AG04450 (cell line): ENCODE data around the gene MSMO1. TPM values are rescaled to one million over a fixed set of nuclear protein-coding genes. Genes with fewer than 3 reads are reported as not detected.

ENCODE experiments used
- CTCF ChIA-PET: fragments of 300-600, 350-600 bp; formaldehyde crosslinking; extraction: SDS; loops from one replicate; lab custom pipeline; 2022; ENCODE audit warnings: antibody characterized with exemption, inconsistent platforms; lab: Charles Lee
- POLR2A ChIA-PET: fragments of 350-600 bp; formaldehyde crosslinking; extraction: SDS; loops from one replicate; lab custom pipeline; 2021; ENCODE audit warnings: antibody characterized with exemption, inconsistent platforms; lab: Yijun Ruan, JAX
- DNase-seq: peaks from one replicate; pipeline ENCODE4 v3.0.0-alpha.2; 2011; ENCODE audit warnings: low read depth, low spot score
- H3K27ac ChIP-seq: one replicate; pipeline ENCODE4 v1.5.1; 2012; ENCODE audit warnings: low read depth, low read length, control low read depth
- H3K27me3 ChIP-seq: one replicate; pipeline ENCODE4 v1.6.0; 2012; ENCODE audit warnings: low read length; ENCODE audit not compliant: control insufficient read depth, insufficient read depth
- H3K4me3 ChIP-seq: 2 replicates; pipeline ENCODE4 v1.5.1; 2011; ENCODE audit warnings: mild to moderate bottlenecking, low read depth, low read length, control low read depth
- H3K9me3 ChIP-seq: 2 replicates; pipeline ENCODE4 v1.5.1; 2012; ENCODE audit warnings: low read length; ENCODE audit not compliant: control insufficient read depth, insufficient read depth
- CTCF ChIP-seq: IDR thresholded peaks from 2 replicates; pipeline ENCODE4 v1.5.1; 2011; ENCODE audit warnings: low read depth, low read length, control low read depth, inconsistent platforms
- polyA plus RNA-seq: library from polyadenylated mRNA; depleted of rRNA; stranded (reverse); fragments of >200 nt; gene quantifications from 2 replicates; pipeline ENCODE4 v1.2.3, GENCODE V29; 2011

Gene MSMO1
- polyA plus RNA-seq, 1 experiment = 53.0 TPM

GRCh38 chr4:165380805-165381204 lies 53.3 kb downstream of the MSMO1 start:
- TF ChIP-seq CTCF = no peak
- H3K27ac ChIP-seq = no peak overlapping the region
- CTCF ChIA-PET = no interaction called here
- peaks cover 8% of the 10 kb centered on the region for H3K27me3 ChIP-seq
- no peaks in the 10 kb centered on the region for H3K9me3 ChIP-seq
- DNase-seq = no peak
- no peak overlapping the region for H3K4me3 ChIP-seq
- POLR2A ChIA-PET = no interaction called here

- ChIA-PET CTCF (no interaction called here), POLR2A (no interaction called here)
- H3K4me3 ChIP-seq = no peak overlapping the region
- no peaks in the 10 kb centered on the region for H3K9me3 ChIP-seq
- peaks cover 8% of the 10 kb centered on the region for H3K27me3 ChIP-seq
- no peak for TF ChIP-seq CTCF
- no peak for DNase-seq
- H3K27ac ChIP-seq = no peak overlapping the region
Measured at GRCh38 chr4:165381821-165382373, 54.4 kb downstream of the MSMO1 start.

- POLR2A ChIA-PET = no interaction called here
- TF ChIP-seq CTCF = no peak
- Histone ChIP-seq H3K27me3 (peaks cover 8% of the 10 kb centered on the region), H3K4me3 (no peak overlapping the region), H3K9me3 (no peaks in the 10 kb centered on the region), H3K27ac (no peak overlapping the region)
- no peak for DNase-seq
- CTCF ChIA-PET = no interaction called here
Measured at GRCh38 chr4:165382640-165383039, 55.2 kb downstream of the MSMO1 start.

- H3K27ac ChIP-seq = no peak overlapping the region
- DNase-seq = no peak
- H3K27me3 ChIP-seq = peaks cover 3% of the 10 kb centered on the region
- POLR2A ChIA-PET = no interaction called here
- no peak overlapping the region for H3K4me3 ChIP-seq
- CTCF ChIA-PET = interaction anchor here (0.9 to 1.3 kb wide), 2 partner anchors 252 to 253 kb away, joined by 3 to 5 read pairs; no protein-coding TSS in a partner anchor
- H3K9me3 ChIP-seq = no peaks in the 10 kb centered on the region
- TF ChIP-seq CTCF = no peak
Measured at GRCh38 chr4:165383591-165384073, 56.2 kb downstream of the MSMO1 start.

- no peak for DNase-seq
- Histone ChIP-seq H3K9me3 (no peaks in the 10 kb centered on the region), H3K27ac (no peak overlapping the region), H3K4me3 (no peak overlapping the region), H3K27me3 (peaks cover 3% of the 10 kb centered on the region)
- POLR2A ChIA-PET = no interaction called here
- CTCF ChIA-PET = interaction anchor here (0.9 to 1.3 kb wide), 2 partner anchors 252 to 253 kb away, joined by 3 to 5 read pairs; no protein-coding TSS in a partner anchor
- no peak for TF ChIP-seq CTCF
Measured at GRCh38 chr4:165384186-165384585, 56.7 kb downstream of the MSMO1 start.
